Pancreas (tissue), 10 donors: Measurements from ENCODE around the gene ITGB5. TPM values are rescaled to one million over a fixed set of nuclear protein-coding genes. Genes with fewer than 3 reads are reported as not detected.

Source experiments
- ATAC-seq, 4 donors: fragments of 200-7000 bp; cut with Tn5 transposase; one replicate each; pipeline versions ENCODE4 v1.8.0 to v1.9.1; 2020; ENCODE audit warnings: mild to moderate bottlenecking in 4 of 4, moderate library complexity in 4 of 4
- DNase-seq, 6 donors: peaks; one replicate each; pipeline ENCODE4 v3.0.0-alpha.2; 2020
- FAIRE-seq: peaks from 2 replicates; lab custom pipeline; 2012; peaks lifted over from hg19 to GRCh38; lab: Jason Lieb, UNC
- H3K27ac ChIP-seq, 4 donors: fragments of 200-600 bp; sonication (generic); 1 replicate in 3 of 4; 2 replicates in 1 of 4; pipeline versions ENCODE4 v1.5.0 to v1.8.0; 2020
- H3K27me3 ChIP-seq, 4 donors: fragments of 200-600 bp; one replicate each; pipeline ENCODE4 v1.8.0; 2021
- H3K36me3 ChIP-seq, 3 donors: fragments of 200-600 bp; sonication (generic) in 1 of 3; one replicate each; pipeline versions ENCODE4 v1.5.0 to v1.8.0; 2020 to 2021
- H3K4me1 ChIP-seq, 3 donors: fragments of 200-600 bp; one replicate each; pipeline ENCODE4 v1.8.0; 2021
- H3K4me3 ChIP-seq, 4 donors: fragments of 200-600 bp; sonication (generic) in 2 of 4; one replicate each; pipeline versions ENCODE4 v1.5.0 to v1.8.0; 2020 to 2021
- H3K9me3 ChIP-seq, 4 donors: fragments of 200-600 bp; one replicate each; pipeline ENCODE4 v1.8.0; 2021
- WGBS, 2 donors: extraction: QIAGEN DNeasy Blood & Tissue Kit; methylation state at CpG; one replicate each; pipeline ENCODE4 v1.1.7; 2013; 5-methylcytosine and 5-hydroxymethylcytosine counted together
- intact Hi-C, 3 donors: fragments of 100-400 bp; cut with DNase I; formaldehyde crosslinking; loops; one replicate each; pipeline versions ENCODE4 v1.11.1 to v1.14.2; 2022
- polyA plus RNA-seq, 2 donors: library from polyadenylated mRNA; stranded (reverse); fragments of 200-250 nt; gene quantifications; one replicate each; pipeline ENCODE4 v1.2.3, GENCODE V29; 2013
- total RNA-seq, 6 donors: library from RNA; stranded (reverse); fragmentation: NEBNext Ultra II Directional in 4 of 6; extraction: Animal tissue kit (Norgen Biotek cat#: 25700) in 4 of 6; gene quantifications; one replicate each; pipeline versions ENCODE4 v1.2.1 to v1.2.4, GENCODE V29; 2021 to 2023
- TF ChIP-seq, protein P1 (sequence below), 4 donors: fragments of 200-600 bp; sonication (generic) in 3 of 4; IDR thresholded peaks; one replicate each; pipeline versions ENCODE4 v1.5.0 to v1.8.0; 2021; ENCODE audit warnings: antibody characterized with exemption in 4 of 4
- donor health status: healthy with polysubstance abuse.
- donor health status: DM: no; HTN: no; CAD: no; lungs with moderate emphysema.
- donor health status: DM: no; HTN: no; CAD: no.
- donor health status: control.
- donor health status: control.
- donor health status: Bipolar disorder and iron deficiency.
- donor health status: DM: yes; HTN: yes; CAD: no.
- donor health status: DM: no; HTN: no; CAD: no.
- donor health status: DM: no; HTN: no; CAD: no.
- donor health status: DM: yes; HTN: yes; CAD: no.

ITGB5 gene
- total and polyA plus RNA-seq, 8 donors = 9.5 to 69.9 (median 24.5) TPM

DNA sequence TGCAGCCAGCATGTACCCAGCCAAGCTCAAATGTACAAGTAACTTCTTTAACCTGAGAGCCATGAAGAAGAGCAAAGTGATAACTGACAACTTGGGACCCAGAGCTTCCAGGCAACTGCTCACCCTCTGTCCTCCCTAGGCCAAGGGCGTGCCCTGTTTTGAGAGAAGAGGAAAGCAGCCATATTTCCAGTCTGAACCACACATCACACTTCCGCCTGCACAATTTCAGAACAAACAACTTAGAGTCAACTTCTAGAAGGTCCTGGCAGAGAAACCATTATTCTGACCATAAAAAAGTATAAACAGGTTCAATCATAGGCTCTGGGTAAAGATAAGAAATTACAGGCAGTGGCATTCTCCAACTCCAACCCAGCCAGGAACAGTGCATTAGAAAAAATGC, 50.1 kb downstream of the ITGB5 start:
- no peaks in the 10 kb centered on the region for H3K9me3 ChIP-seq
- no peak for FAIRE-seq
- H3K4me3 ChIP-seq = no peak overlapping the region
- 83 to 88% methylated on average over 2 of the region's 2 CpGs for WGBS, 2 donors
- ATAC-seq = no peak
- H3K27ac ChIP-seq = peak overlapping the region in 2 of 4 donors; percentile 56 to 73
- intact Hi-C loops = no loop called here
- H3K27me3 ChIP-seq = no peaks in the 10 kb centered on the region
- no peak for DNase-seq
- peaks cover 0 to 3% (median 0%) of the 10 kb centered on the region in 3 donors for H3K36me3 ChIP-seq
- TF ChIP-seq, protein P1, sequence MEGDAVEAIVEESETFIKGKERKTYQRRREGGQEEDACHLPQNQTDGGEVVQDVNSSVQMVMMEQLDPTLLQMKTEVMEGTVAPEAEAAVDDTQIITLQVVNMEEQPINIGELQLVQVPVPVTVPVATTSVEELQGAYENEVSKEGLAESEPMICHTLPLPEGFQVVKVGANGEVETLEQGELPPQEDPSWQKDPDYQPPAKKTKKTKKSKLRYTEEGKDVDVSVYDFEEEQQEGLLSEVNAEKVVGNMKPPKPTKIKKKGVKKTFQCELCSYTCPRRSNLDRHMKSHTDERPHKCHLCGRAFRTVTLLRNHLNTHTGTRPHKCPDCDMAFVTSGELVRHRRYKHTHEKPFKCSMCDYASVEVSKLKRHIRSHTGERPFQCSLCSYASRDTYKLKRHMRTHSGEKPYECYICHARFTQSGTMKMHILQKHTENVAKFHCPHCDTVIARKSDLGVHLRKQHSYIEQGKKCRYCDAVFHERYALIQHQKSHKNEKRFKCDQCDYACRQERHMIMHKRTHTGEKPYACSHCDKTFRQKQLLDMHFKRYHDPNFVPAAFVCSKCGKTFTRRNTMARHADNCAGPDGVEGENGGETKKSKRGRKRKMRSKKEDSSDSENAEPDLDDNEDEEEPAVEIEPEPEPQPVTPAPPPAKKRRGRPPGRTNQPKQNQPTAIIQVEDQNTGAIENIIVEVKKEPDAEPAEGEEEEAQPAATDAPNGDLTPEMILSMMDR (IDR thresholded peaks at IDR 0.05) = no peak
- peaks cover 8 to 21% (median 12%) of the 10 kb centered on the region in 3 donors for H3K4me1 ChIP-seq

DNA sequence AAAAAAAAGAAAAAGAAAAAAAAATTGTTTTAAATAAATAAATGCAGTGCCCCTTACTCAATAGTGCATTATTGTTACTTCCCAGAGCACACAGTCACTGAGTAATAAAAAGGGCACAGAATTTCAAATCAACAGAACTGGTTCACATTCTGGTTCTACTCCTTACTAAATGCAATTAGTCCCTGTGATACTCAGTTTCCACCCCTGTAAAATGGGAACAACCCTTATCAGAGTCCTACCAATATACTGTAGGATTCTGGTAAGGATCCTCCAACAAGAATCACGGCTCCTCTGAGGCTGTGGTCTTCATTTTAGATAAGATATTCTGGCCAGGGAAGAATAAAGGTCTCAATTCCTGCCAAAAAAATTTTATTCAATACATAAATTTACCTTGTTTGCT, 50.7 kb downstream of the ITGB5 start:
- Histone ChIP-seq H3K27ac (peak overlapping the region in 2 of 4 donors; percentile 56 to 73), H3K36me3 (no peaks in the 10 kb centered on the region)

GRCh38 chr3:124834723-124835718, 52.1 kb downstream of the ITGB5 start:
- Histone ChIP-seq H3K36me3 (no peaks in the 10 kb centered on the region), H3K27ac (peak overlapping the region in 3 of 4 donors; percentile 15 to 73 (median 63)), H3K9me3 (no peaks in the 10 kb centered on the region), H3K4me3 (no peak overlapping the region), H3K4me1 (peaks cover 8 to 21% (median 12%) of the 10 kb centered on the region in 3 donors), H3K27me3 (no peaks in the 10 kb centered on the region)
- 54 to 58% methylated on average over 20 of the region's 20 CpGs for WGBS, 2 donors
- ATAC-seq (peak; percentile 74 to 82 (median 77)), FAIRE-seq (no peak), DNase-seq (peak in 4 of 6 donors; percentile 36 to 68 (median 45))
- TF ChIP-seq, protein P1 (IDR thresholded peaks at IDR 0.05) = no peak
- intact Hi-C loops = no loop called here

More for the DNA sequence above, 50.7 kb downstream of the ITGB5 start:
- intact Hi-C loops = no loop called here
- DNase-seq (no peak), FAIRE-seq (no peak), ATAC-seq (no peak)
- TF ChIP-seq, protein P1 (IDR thresholded peaks at IDR 0.05) = no peak
- Histone ChIP-seq H3K27me3 (no peaks in the 10 kb centered on the region), H3K9me3 (no peaks in the 10 kb centered on the region), H3K4me3 (no peak overlapping the region), H3K4me1 (peaks cover 8 to 21% (median 12%) of the 10 kb centered on the region in 3 donors)
- 84 to 95% methylated on average over 1 of the region's 1 CpG for WGBS, 2 donors

DNA sequence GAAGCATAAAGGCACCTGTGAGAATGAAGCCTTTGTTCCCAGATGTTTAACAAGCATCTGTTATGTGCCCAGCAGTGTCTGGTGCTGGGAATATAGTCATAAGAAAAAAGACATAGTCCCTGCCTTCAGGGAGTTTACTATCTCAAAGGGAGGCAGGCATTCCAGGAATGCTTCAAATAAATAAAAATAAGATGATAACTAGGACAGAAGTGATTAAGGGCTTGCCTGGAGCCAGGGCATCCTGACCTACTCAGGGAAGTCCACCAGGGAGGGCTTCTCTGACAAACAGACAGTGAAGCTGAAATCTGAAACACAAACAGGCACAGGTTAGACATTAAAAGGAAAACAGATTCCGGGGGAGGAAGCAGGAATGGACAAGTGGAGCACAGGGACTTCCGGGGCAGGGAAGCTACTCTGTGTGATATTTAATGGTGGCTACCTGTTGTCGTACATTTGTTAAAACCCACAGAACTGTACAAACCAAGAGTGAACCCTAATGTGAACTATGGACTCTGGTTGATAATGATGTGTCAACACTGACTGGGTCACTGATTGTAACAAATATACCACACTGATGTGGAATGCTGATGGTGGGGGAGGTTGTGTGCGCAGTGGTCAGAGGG, 53.3 kb downstream of the ITGB5 start:
- Histone ChIP-seq H3K27me3 (no peaks in the 10 kb centered on the region), H3K9me3 (no peaks in the 10 kb centered on the region), H3K27ac (peak overlapping the region in 2 of 4 donors; percentile 27 to 41), H3K4me3 (no peak overlapping the region), H3K36me3 (no peaks in the 10 kb centered on the region), H3K4me1 (peaks cover 8 to 21% (median 12%) of the 10 kb centered on the region in 3 donors)
- DNase-seq = no peak
- ATAC-seq = peak in 2 of 4 donors; percentile 13 to 29
- FAIRE-seq = no peak
- TF ChIP-seq, protein P1 (IDR thresholded peaks at IDR 0.05) = no peak
- intact Hi-C loops = no loop called here
- 78 to 81% methylated on average over 4 of the region's 4 CpGs for whole genome bisulfite sequencing, 2 donors
